ENCODE data around the gene A4GALT. TPM values are rescaled to one million over a fixed set of nuclear protein-coding genes. Genes with fewer than 3 reads are reported as not detected.

The A4GALT gene
- total RNA-seq, 1 experiment from 2014 or later: 17.9 TPM

GRCh38 chr22:42651134-42651533 is 69.5 kb downstream of the A4GALT start:
- H3K4me3 ChIP-seq: no peak overlapping the region
- no peaks in the 10 kb centered on the region for H3K9me3 ChIP-seq
- peaks cover 3% of the 10 kb centered on the region for H3K36me3 ChIP-seq
- peak; percentile 48 for DNase-seq
- no peaks in the 10 kb centered on the region for H3K27me3 ChIP-seq

GRCh38 chr22:42649246-42650099 is 71.2 kb downstream of the A4GALT start, which contains the start of gene CYB5R3:
Gene CYB5R3 (minus strand): TSS chr22:42649392. CDS start chr22:42649315, 77 bp downstream.
- Histone ChIP-seq H3K27me3 (no peaks in the 10 kb centered on the region), H3K36me3 (peaks cover 7% of the 10 kb centered on the region), H3K4me3 (peak within 1 kb of the TSS; percentile 82), H3K9me3 (no peaks in the 10 kb centered on the region)
- DNase-seq: peak; percentile 87

GRCh38 chr22:42648368-42649245 is 72.1 kb downstream of the A4GALT start:
- DNase-seq: peak; percentile 73
- H3K9me3 ChIP-seq: no peaks in the 10 kb centered on the region
- peaks cover 13% of the 10 kb centered on the region for H3K36me3 ChIP-seq
- no peaks in the 10 kb centered on the region for H3K27me3 ChIP-seq
- H3K4me3 ChIP-seq: peak overlapping the region; percentile 82

GRCh38 chr22:42648017-42648367 is 72.7 kb downstream of the A4GALT start:
- H3K36me3 ChIP-seq: peaks cover 15% of the 10 kb centered on the region

GRCh38 chr22:42646569-42647525 is 73.8 kb downstream of the A4GALT start:
- Histone ChIP-seq H3K27me3 (no peaks in the 10 kb centered on the region), H3K36me3 (peaks cover 15% of the 10 kb centered on the region), H3K9me3 (no peaks in the 10 kb centered on the region), H3K4me3 (0 out of 2 replicates have a peak overlapping the region, but pooled peaks have one; percentile 12)
- DNase-seq: peak; percentile 80

More at GRCh38 chr22:42648017-42648367, 72.7 kb downstream of the A4GALT start:
- H3K9me3 ChIP-seq: no peaks in the 10 kb centered on the region
- no peaks in the 10 kb centered on the region for H3K27me3 ChIP-seq
- DNase-seq: no peak
- H3K4me3 ChIP-seq: peak overlapping the region; percentile 82

- Histone ChIP-seq H3K4me3 (no peak overlapping the region), H3K36me3 (peaks cover 19% of the 10 kb centered on the region), H3K27me3 (no peaks in the 10 kb centered on the region), H3K9me3 (no peaks in the 10 kb centered on the region)
- DNase-seq: no peak
Measured at GRCh38 chr22:42645938-42646568, 74.6 kb downstream of the A4GALT start.

GRCh38 chr22:42645341-42645937 is 75.2 kb downstream of the A4GALT start:
- Histone ChIP-seq H3K9me3 (no peaks in the 10 kb centered on the region), H3K36me3 (peaks cover 21% of the 10 kb centered on the region), H3K27me3 (no peaks in the 10 kb centered on the region), H3K4me3 (no peak overlapping the region)
- no peak for DNase-seq

GRCh38 chr22:42644422-42645340 is 76.0 kb downstream of the A4GALT start:
- Histone ChIP-seq H3K27me3 (no peaks in the 10 kb centered on the region), H3K36me3 (peaks cover 22% of the 10 kb centered on the region), H3K4me3 (no peak overlapping the region), H3K9me3 (no peaks in the 10 kb centered on the region)
- peak; percentile 49 for DNase-seq

GRCh38 chr22:42643634-42644421 is 76.8 kb downstream of the A4GALT start:
- Histone ChIP-seq H3K36me3 (peaks cover 22% of the 10 kb centered on the region), H3K4me3 (no peak overlapping the region), H3K27me3 (no peaks in the 10 kb centered on the region), H3K9me3 (no peaks in the 10 kb centered on the region)
- DNase-seq: no peak

- Histone ChIP-seq H3K36me3 (peaks cover 22% of the 10 kb centered on the region), H3K4me3 (no peak overlapping the region), H3K27me3 (no peaks in the 10 kb centered on the region), H3K9me3 (no peaks in the 10 kb centered on the region)
- DNase-seq: no peak
Measured at GRCh38 chr22:42642806-42643633, 77.7 kb downstream of the A4GALT start.

Data from MG63 (cell line).